ENCODE measurements around the gene GPR62. TPM values are rescaled to one million over a fixed set of nuclear protein-coding genes. Genes with fewer than 3 reads are reported as not detected.

GPR62 gene
- total RNA-seq, 1 donor from 2014 or later: not detected

GRCh38 chr3:51935886-51936755 is 19.1 kb upstream of the GPR62 start:
- TF ChIP-seq CTCF (IDR thresholded peaks at IDR 0.05): no peak
- no peak overlapping the region for H3K4me3 Mint-ChIP-seq (ENCODE audit: unreplicated experiment)
- H3K27me3 Mint-ChIP-seq (ENCODE audit: low read depth): no peaks in the 10 kb centered on the region
- H3K36me3 Mint-ChIP-seq (ENCODE audit: low read depth): peaks cover 28% of the 10 kb centered on the region
- H3K9me3 Mint-ChIP-seq (ENCODE audit: low read depth): no peaks in the 10 kb centered on the region
- DNase-seq (ENCODE audit: low spot score): no peak
- H3K4me1 Mint-ChIP-seq (ENCODE audit: low read depth): peaks cover 20% of the 10 kb centered on the region
- no peak overlapping the region for H3K27ac Mint-ChIP-seq (ENCODE audit: unreplicated experiment)

- no peak for DNase-seq (ENCODE audit: low spot score)
- TF ChIP-seq CTCF (IDR thresholded peaks at IDR 0.05): no peak
- Mint-ChIP-seq H3K4me1 (ENCODE audit: low read depth) (peaks cover 22% of the 10 kb centered on the region), H3K4me3 (ENCODE audit: unreplicated experiment) (no peak overlapping the region), H3K27ac (ENCODE audit: unreplicated experiment) (no peak overlapping the region), H3K27me3 (ENCODE audit: low read depth) (no peaks in the 10 kb centered on the region), H3K9me3 (ENCODE audit: low read depth) (no peaks in the 10 kb centered on the region), H3K36me3 (ENCODE audit: low read depth) (peaks cover 28% of the 10 kb centered on the region)
These were observed 18.2 kb upstream of the GPR62 start for GRCh38 chr3:51937014-51937413.

- Mint-ChIP-seq H3K4me3 (ENCODE audit: unreplicated experiment) (no peak overlapping the region), H3K4me1 (ENCODE audit: low read depth) (peaks cover 29% of the 10 kb centered on the region), H3K36me3 (ENCODE audit: low read depth) (peaks cover 28% of the 10 kb centered on the region), H3K9me3 (ENCODE audit: low read depth) (no peaks in the 10 kb centered on the region), H3K27ac (ENCODE audit: unreplicated experiment) (no peak overlapping the region), H3K27me3 (ENCODE audit: low read depth) (no peaks in the 10 kb centered on the region)
- TF ChIP-seq CTCF (IDR thresholded peaks at IDR 0.05): no peak
- no peak for DNase-seq (ENCODE audit: low spot score)
These were observed 17.4 kb upstream of the GPR62 start for GRCh38 chr3:51937611-51938450.

- Mint-ChIP-seq H3K27me3 (ENCODE audit: low read depth) (no peaks in the 10 kb centered on the region), H3K4me1 (ENCODE audit: low read depth) (peaks cover 33% of the 10 kb centered on the region), H3K27ac (ENCODE audit: unreplicated experiment) (no peak overlapping the region), H3K36me3 (ENCODE audit: low read depth) (peaks cover 26% of the 10 kb centered on the region), H3K9me3 (ENCODE audit: low read depth) (no peaks in the 10 kb centered on the region), H3K4me3 (ENCODE audit: unreplicated experiment) (no peak overlapping the region)
- no peak for DNase-seq (ENCODE audit: low spot score)
- no peak for TF ChIP-seq CTCF (IDR thresholded peaks at IDR 0.05)
These were observed 16.3 kb upstream of the GPR62 start for GRCh38 chr3:51938780-51939425.

All from chondrocyte (in vitro differentiated cells).